ENCODE measurements around the gene CD40.

CD40 gene

GRCh38 chr20:46119028-46119546, 973 bp downstream of the CD40 start:
- no peak overlapping the region for H3K4me3 ChIP-seq (ENCODE audit: low read depth, low read length)
- TF ChIP-seq CTCF (IDR thresholded peaks at IDR 0.05; ENCODE audit: low read depth, low read length), result no peak

DNA sequence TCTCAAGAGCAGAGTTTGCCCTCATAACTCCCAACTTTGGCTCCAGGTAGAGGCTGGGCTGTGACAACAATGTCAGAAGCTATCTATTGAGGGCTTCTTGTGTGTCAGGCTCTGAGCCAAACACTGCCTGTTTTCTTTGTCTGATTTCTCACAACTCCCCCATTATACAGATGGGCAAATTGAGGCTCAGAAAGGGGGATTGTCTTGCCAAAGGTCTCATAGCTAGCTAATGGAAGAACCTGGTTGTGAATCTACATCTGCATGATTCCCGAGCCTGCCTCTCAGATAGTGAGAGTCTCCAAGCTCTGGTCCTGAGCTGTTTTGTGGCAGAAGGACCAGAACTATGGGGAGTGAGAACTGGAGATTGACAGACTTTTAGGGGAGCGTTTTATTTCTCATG, 1.4 kb downstream of the CD40 start:
- H3K4me3 ChIP-seq (ENCODE audit: low read depth, low read length), result no peak overlapping the region
- no peak for TF ChIP-seq CTCF (IDR thresholded peaks at IDR 0.05; ENCODE audit: low read depth, low read length)

GRCh38 chr20:46120136-46120535, 2.0 kb downstream of the CD40 start:
- no peak for TF ChIP-seq CTCF (IDR thresholded peaks at IDR 0.05; ENCODE audit: low read depth, low read length)
- H3K4me3 ChIP-seq (ENCODE audit: low read depth, low read length), result no peak overlapping the region

DNA sequence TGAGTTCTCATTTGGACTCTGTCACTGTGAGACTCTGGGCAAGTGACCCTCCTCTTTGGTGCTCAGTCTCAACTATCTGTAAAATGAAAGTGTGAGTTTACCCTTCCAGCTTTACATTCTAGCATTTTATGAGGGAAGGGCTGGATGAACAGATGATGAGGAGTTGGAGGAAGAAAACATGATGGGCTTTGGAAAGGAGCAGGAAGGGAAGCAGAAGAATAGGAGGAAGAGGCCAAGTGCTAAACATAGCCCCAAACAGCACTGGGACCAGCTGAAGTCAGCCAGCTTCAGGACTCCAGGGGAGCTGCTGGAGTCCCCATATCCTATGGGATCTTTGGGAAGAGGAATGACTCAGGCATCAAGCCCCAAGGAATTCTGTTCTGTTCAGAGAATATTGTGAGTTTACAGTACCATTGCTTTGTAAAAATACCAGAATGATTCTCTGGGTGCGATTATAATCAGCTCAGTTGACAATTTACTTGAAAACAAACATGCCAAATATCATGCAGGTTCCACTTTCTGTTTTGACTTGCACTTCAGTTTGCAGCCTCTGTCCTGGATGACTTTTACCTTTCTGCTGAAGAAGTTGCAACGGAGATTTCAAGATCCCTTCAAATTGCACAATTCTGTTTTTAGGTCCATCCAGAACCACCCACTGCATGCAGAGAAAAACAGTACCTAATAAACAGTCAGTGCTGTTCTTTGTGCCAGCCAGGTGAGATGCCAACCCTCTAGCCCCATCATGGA, 3.2 kb downstream of the CD40 start:
- H3K4me3 ChIP-seq (ENCODE audit: low read depth, low read length), result no peak overlapping the region

GRCh38 chr20:46122071-46122470, 4.0 kb downstream of the CD40 start:
- TF ChIP-seq CTCF (IDR thresholded peaks at IDR 0.05; ENCODE audit: low read depth, low read length), result no peak
- H3K4me3 ChIP-seq (ENCODE audit: low read depth, low read length), result no peak overlapping the region

More for the DNA sequence above, 3.2 kb downstream of the CD40 start:
- TF ChIP-seq CTCF (IDR thresholded peaks at IDR 0.05; ENCODE audit: low read depth, low read length), result no peak

GRCh38 chr20:46122516-46123481, 4.7 kb downstream of the CD40 start:
- no peak for TF ChIP-seq CTCF (IDR thresholded peaks at IDR 0.05; ENCODE audit: low read depth, low read length)

More at GRCh38 chr20:46122516-46123481, 4.7 kb downstream of the CD40 start:
- H3K4me3 ChIP-seq (ENCODE audit: low read depth, low read length), result no peak overlapping the region

Measured in WI38 (cell line).